Activated T-cell treated with anti-CD3 and anti-CD28 coated beads, Interleukin-2, amount 50 U/mL, for 24 hours (primary cell): ENCODE data around the gene RAI1.
A peak's percentile ranks its signal among the peaks of the same experiment; 100 is the strongest.

Source experiments
- DNase-seq: peaks from one replicate; pipeline ENCODE4 v3.0.0-alpha.2; 2020
- H3K27ac Mint-ChIP-seq: 2 replicates; pipeline ENCODE4 v1.8.0; 2020; ENCODE audit warnings: mild to moderate bottlenecking, mixed read lengths
- H3K27me3 Mint-ChIP-seq: 2 replicates; pipeline ENCODE4 v1.8.0; 2020; ENCODE audit warnings: mixed read lengths
- H3K36me3 Mint-ChIP-seq: 2 replicates; pipeline ENCODE4 v1.8.0; 2020; ENCODE audit warnings: low read depth, mixed read lengths
- H3K4me1 Mint-ChIP-seq: 2 replicates; pipeline ENCODE4 v1.8.0; 2020; ENCODE audit warnings: low read depth, mixed read lengths
- H3K4me3 Mint-ChIP-seq: 2 replicates; pipeline ENCODE4 v1.8.0; 2020; ENCODE audit warnings: mild to moderate bottlenecking, moderate library complexity, mixed read lengths
- H3K9me3 Mint-ChIP-seq: 2 replicates; pipeline ENCODE4 v1.8.0; 2020; ENCODE audit warnings: mixed read lengths

The RAI1 gene

GRCh38 chr17:17728550-17729251, 47.4 kb downstream of the RAI1 start:
- DNase-seq: no peak
- Mint-ChIP-seq H3K27ac (no peak overlapping the region), H3K36me3 (no peaks in the 10 kb centered on the region), H3K9me3 (no peaks in the 10 kb centered on the region), H3K27me3 (no peaks in the 10 kb centered on the region), H3K4me1 (peaks cover 32% of the 10 kb centered on the region), H3K4me3 (no peak overlapping the region)

GRCh38 chr17:17729620-17730249, 48.5 kb downstream of the RAI1 start:
- Mint-ChIP-seq H3K9me3 (no peaks in the 10 kb centered on the region), H3K36me3 (no peaks in the 10 kb centered on the region), H3K27ac (no peak overlapping the region), H3K4me3 (no peak overlapping the region), H3K27me3 (no peaks in the 10 kb centered on the region), H3K4me1 (peaks cover 29% of the 10 kb centered on the region)
- peak; percentile 61 for DNase-seq

DNA sequence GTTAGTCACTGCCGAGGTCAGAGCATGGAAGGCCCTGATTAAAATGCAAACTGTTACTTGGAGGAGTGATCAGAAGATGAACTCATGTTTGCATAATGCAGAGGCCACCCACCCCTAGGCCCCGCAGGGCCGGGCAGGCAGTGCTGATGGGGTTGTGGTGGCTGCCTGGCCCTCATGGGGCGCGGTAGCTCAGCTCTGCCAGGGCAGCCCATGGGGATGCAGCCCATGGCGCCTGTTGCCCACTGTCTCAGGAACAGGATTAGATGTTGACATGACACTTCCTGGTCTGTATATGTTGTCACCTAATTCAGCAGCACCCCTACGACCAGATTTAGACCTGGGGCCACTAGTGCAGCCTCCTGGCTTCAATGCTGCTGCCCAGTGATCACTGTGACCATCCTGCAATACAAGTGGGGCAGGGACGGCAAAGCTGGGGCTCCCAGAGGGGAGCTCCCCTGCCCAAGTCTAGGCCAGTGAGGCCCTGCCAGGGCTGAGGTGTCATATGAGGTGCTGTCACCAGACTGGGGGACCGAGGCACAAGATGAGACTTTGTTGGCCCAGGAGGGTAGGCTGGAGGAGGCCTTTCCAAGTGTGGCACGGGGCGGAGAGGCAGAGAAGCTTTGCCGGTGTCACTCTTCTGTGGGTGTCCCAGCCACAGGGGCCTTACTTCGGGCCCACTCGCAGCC, 49.1 kb downstream of the RAI1 start:
- Mint-ChIP-seq H3K9me3 (no peaks in the 10 kb centered on the region), H3K4me1 (peaks cover 28% of the 10 kb centered on the region), H3K36me3 (no peaks in the 10 kb centered on the region), H3K27me3 (no peaks in the 10 kb centered on the region), H3K27ac (no peak overlapping the region), H3K4me3 (no peak overlapping the region)
- DNase-seq: no peak

DNA sequence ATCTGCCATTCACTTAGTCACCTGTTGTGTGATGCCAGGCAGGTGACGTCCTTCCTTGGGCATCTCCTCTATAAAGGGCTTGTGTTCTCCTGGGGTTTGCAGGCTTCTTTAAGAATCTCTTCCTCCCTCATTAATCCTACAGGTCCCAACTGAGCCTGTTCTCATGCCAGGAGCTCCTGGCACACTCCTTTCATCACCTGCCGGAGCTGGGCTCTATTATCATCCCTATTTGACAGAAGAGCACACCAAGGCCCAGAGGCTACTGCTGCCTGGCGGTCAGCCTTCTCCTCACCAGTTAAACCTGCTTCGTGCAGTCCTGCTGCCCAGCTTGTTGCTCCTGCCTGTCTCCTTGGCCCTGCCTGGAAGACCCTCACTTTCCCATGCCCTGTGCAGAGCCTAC, 51.2 kb downstream of the RAI1 start:
- no peak overlapping the region for H3K27ac Mint-ChIP-seq
- no peaks in the 10 kb centered on the region for H3K36me3 Mint-ChIP-seq
- no peaks in the 10 kb centered on the region for H3K9me3 Mint-ChIP-seq
- no peaks in the 10 kb centered on the region for H3K27me3 Mint-ChIP-seq
- DNase-seq: no peak
- peaks cover 29% of the 10 kb centered on the region for H3K4me1 Mint-ChIP-seq
- H3K4me3 Mint-ChIP-seq: no peak overlapping the region

- Mint-ChIP-seq H3K27me3 (no peaks in the 10 kb centered on the region), H3K36me3 (no peaks in the 10 kb centered on the region), H3K27ac (no peak overlapping the region), H3K9me3 (no peaks in the 10 kb centered on the region), H3K4me3 (no peak overlapping the region), H3K4me1 (peaks cover 34% of the 10 kb centered on the region)
- DNase-seq: no peak
Observed at GRCh38 chr17:17732892-17733670, 51.8 kb downstream of the RAI1 start.

DNA sequence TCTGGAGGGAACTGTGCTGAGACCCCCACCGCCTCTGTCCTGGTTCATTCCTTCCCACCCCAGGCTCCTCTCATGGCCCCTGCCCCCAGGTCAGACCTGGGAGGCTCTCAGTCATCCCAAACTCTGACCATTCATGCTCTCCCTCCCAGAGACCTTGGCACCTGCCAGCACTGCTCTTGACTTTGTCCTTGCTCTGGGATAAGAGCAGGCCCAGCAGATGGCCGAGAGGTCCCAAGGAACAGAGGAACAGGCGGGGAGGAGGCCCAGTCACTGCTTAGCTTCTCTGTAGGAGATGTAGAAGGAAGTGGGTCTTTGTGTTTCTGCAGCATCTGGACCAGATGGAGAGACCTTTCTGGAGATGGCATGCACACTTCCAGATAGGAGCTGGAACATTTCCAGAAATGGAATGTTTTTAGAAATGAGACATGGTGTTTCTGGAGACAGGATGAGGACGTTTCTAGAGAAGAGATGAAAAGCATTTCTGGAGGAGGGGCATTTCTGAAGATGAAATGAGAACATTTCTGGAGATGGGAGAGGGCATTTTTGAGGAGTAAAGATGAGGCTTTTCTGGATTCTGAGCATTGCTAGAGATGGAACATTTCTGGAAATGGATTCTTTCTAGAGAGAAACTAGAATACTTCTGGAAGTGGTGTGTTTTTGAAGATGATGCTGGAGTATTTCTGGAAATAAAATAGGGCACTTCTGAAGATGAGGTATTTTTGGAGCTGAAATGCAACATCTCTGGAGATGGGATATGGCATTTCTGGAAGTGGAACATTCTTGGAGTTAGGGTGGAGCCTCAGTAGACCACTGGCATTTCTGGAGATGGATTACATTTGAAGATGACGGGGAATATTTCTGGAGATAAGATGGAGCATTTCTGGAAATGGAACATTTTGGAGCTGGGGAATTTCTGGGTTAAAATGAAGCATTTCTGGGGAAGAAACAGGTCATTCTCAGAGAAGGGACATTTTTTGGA, 55.2 kb downstream of the RAI1 start:
- H3K4me3 Mint-ChIP-seq: no peak overlapping the region
- no peak for DNase-seq
- no peaks in the 10 kb centered on the region for H3K9me3 Mint-ChIP-seq
- H3K36me3 Mint-ChIP-seq: no peaks in the 10 kb centered on the region
- no peak overlapping the region for H3K27ac Mint-ChIP-seq
- H3K4me1 Mint-ChIP-seq: peaks cover 58% of the 10 kb centered on the region
- H3K27me3 Mint-ChIP-seq: no peaks in the 10 kb centered on the region

GRCh38 chr17:17737961-17738894, 57.0 kb downstream of the RAI1 start:
- no peaks in the 10 kb centered on the region for H3K36me3 Mint-ChIP-seq
- H3K9me3 Mint-ChIP-seq: no peaks in the 10 kb centered on the region
- H3K27me3 Mint-ChIP-seq: no peaks in the 10 kb centered on the region
- H3K4me3 Mint-ChIP-seq: no peak overlapping the region
- DNase-seq: no peak
- H3K4me1 Mint-ChIP-seq: peaks cover 55% of the 10 kb centered on the region
- peak overlapping the region; percentile 84 for H3K27ac Mint-ChIP-seq

GRCh38 chr17:17738901-17739300, 57.6 kb downstream of the RAI1 start:
- no peak for DNase-seq
- H3K27ac Mint-ChIP-seq: peak overlapping the region; percentile 80
- no peaks in the 10 kb centered on the region for H3K36me3 Mint-ChIP-seq
- no peak overlapping the region for H3K4me3 Mint-ChIP-seq
- no peaks in the 10 kb centered on the region for H3K27me3 Mint-ChIP-seq
- H3K4me1 Mint-ChIP-seq: peaks cover 50% of the 10 kb centered on the region
- no peaks in the 10 kb centered on the region for H3K9me3 Mint-ChIP-seq

- Mint-ChIP-seq H3K9me3 (no peaks in the 10 kb centered on the region), H3K27me3 (no peaks in the 10 kb centered on the region), H3K27ac (peak overlapping the region; percentile 80), H3K4me1 (peaks cover 49% of the 10 kb centered on the region), H3K36me3 (no peaks in the 10 kb centered on the region), H3K4me3 (no peak overlapping the region)
- no peak for DNase-seq
Observed at GRCh38 chr17:17739388-17740066, 58.3 kb downstream of the RAI1 start.

DNA sequence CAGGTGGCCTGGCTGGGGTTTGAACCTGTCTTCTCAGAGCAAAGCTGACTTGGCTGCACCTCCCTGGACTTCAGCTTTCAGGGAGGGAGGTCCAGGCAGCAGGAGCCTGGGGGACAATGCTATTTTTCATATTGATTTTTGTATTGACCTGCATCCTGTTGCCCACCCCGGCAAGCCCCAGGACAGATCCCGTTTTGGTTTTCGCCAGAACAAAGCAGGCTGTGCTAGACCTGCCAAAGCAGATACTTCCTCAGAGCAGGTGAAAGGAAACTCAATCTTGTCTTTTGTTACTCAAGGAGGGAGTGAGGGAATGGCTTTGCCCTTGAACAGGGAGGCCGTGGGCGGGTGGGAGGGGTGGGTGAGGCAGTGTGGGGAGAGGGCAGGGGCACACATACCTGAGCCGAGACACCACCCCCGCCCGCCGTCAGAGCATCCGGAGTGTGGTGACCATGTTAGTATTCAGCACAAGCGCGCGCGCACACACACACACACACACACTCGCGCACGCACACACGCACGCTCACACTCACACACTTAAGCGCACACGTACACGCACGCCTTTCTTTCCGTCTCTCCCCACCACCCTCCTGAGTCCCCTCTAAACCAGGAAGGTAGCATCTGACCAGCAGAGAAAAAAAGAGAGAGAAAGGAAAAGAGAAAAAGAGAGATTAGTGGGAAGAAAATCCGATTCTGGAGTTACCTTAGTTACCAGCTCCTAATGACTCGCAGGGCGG, 59.5 kb downstream of the RAI1 start:
- Mint-ChIP-seq H3K27me3 (no peaks in the 10 kb centered on the region), H3K4me1 (peaks cover 42% of the 10 kb centered on the region), H3K4me3 (peak overlapping the region; percentile 54), H3K27ac (peak overlapping the region; percentile 89), H3K36me3 (no peaks in the 10 kb centered on the region), H3K9me3 (no peaks in the 10 kb centered on the region)
- DNase-seq: peak; percentile 64

DNA sequence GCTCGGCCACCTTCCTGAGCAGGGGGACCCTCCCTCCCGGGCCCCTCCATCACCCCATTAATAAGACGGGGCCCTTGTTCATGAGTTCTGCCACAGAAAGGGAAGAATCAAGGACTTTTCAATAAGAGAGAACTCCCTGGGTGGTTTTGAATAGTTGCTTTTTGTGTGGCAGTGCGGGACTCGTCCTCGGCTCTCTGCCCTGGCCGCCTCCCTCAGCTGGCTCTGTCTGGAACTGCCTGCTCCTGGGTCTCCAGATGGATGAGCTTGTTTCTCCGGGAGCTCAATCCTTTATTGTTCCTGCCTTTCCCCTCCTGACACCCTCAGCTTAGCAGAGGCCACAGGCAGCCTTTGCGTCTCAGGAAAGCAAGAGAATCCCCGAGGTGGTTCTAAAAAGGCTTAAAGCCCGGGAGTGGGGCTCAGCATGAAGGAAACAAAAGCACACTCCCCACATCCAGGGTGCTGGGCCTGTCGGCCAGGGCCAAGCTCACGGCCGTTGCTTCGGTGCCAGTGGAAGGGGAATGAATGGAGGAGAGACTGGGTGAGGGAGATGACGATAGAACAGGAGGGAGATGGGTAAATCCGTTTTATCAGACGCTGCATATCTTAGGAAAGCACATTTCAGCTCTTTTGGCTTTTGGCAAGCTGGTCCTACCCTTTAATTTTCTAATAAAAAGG, 60.2 kb downstream of the RAI1 start:
- H3K36me3 Mint-ChIP-seq: no peaks in the 10 kb centered on the region
- no peak overlapping the region for H3K4me3 Mint-ChIP-seq
- H3K27ac Mint-ChIP-seq: peak overlapping the region; percentile 89

More for the DNA sequence above, 60.2 kb downstream of the RAI1 start:
- H3K27me3 Mint-ChIP-seq: no peaks in the 10 kb centered on the region
- H3K9me3 Mint-ChIP-seq: no peaks in the 10 kb centered on the region
- H3K4me1 Mint-ChIP-seq: peaks cover 37% of the 10 kb centered on the region
- DNase-seq: no peak
